ENCODE results near the gene PROM1. TPM values are rescaled to one million over a fixed set of nuclear protein-coding genes. Genes with fewer than 3 reads are reported as not detected.
A peak's percentile ranks its signal among the peaks of the same experiment; 100 is the strongest.

PROM1 gene
- total and polyA plus RNA-seq, 2 of the 4 experiments (the other 2 are of a cell fraction) = not detected

DNA sequence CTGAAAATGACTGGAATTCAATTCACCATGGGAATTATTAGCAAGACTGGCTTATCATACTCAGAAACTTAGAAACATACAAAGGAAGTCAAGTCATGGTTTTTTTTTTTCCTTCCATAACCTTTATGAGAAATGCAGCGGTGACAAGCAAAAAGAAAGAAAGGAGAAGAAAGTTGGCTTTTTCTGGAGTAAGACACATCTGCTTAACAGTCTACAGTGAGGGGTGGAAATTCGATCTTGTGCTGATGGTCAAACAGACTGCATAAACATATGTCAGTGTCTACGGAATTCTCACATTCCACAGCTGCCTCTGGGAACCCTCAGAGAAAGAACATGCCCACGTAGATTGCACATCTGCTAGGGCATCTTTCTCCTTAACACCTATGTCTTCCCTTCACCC lies 54.6 kb downstream of the PROM1 start:
- H2BK15ac ChIP-seq (ENCODE audit: low read depth, low read length) = peak overlapping the region; percentile 47; the same call in 1 of the 3 replicates
- no peak overlapping the region for H2BK20ac ChIP-seq (ENCODE audit: low read depth, low read length)
- POLR2A ChIA-PET (ENCODE audit: unreplicated experiment) = no interaction called here
- dilution Hi-C loops (cut with HindIII; ENCODE audit: low sequenced_read_pairs, unreplicated experiment) (no loop called here), in situ Hi-C loops (cut with MboI; ENCODE audit: low sequenced_read_pairs) (no loop called here), intact Hi-C loops (cut with micrococcal nuclease) (no loop called here)
- CTCF ChIA-PET = interaction anchor here (0.5 to 1.2 kb wide), 8 partner anchors 103 to 971 kb away, joined by 3 to 5 read pairs (median 4); no protein-coding TSS in a partner anchor
- H3K36me3 ChIP-seq (ENCODE audit: control insufficient read depth, insufficient read depth, low read length) = no peaks in the 10 kb centered on the region
- no TSS peak for BruUV-seq (replicated peaks)
- no peak overlapping the region for H3K9ac ChIP-seq (ENCODE audit: low read depth, low read length)
- H3K9me1 ChIP-seq (ENCODE audit: insufficient read depth, low read length) = no peaks in the 10 kb centered on the region
- no peaks in the 10 kb centered on the region for H4K20me1 ChIP-seq (ENCODE audit: insufficient read depth, low read length)
- no peak overlapping the region for H2AK5ac ChIP-seq (ENCODE audit: low read depth, low read length)
- H2AK9ac ChIP-seq (replicated peaks; ENCODE audit: low read depth, low read length, poor library complexity) = no peak overlapping the region
- peaks cover 3% of the 10 kb centered on the region; the same call in 1 of the 2 replicates for H3K4me1 ChIP-seq (ENCODE audit: control insufficient read depth, insufficient read depth, low read length)
- no peaks in the 10 kb centered on the region for H3K9me3 ChIP-seq (ENCODE audit: control insufficient read depth, insufficient read depth, low read length)
- no peaks in the 10 kb centered on the region for H3K79me1 ChIP-seq (ENCODE audit: low read depth in 1 of 2, low read length in 2 of 2)
- peak overlapping the region; percentile 58 for H2BK120ac ChIP-seq (ENCODE audit: low read depth, low read length)
- WGBS, 2 experiments (ENCODE audit: extremely low coverage in 2 of 2, insufficient read length in 1 of 2) = no CpG with 5 or more reads among the region's 4 CpGs
- peak overlapping the region; percentile 35; the same call in 1 of the 2 replicates for H3K56ac ChIP-seq (ENCODE audit: extremely low read depth, insufficient read depth, low read length)
- H3K27me3 ChIP-seq (ENCODE audit: control insufficient read depth, insufficient read depth, low read length) = peaks cover 10% of the 10 kb centered on the region
- no peak overlapping the region for H3K23ac ChIP-seq (ENCODE audit: low read depth, low read length)
- DNase-seq = peak; percentile 79
- H3K27ac ChIP-seq (ENCODE audit: insufficient read depth, low read length) = no peak overlapping the region
- TF ChIP-seq MAZ (IDR thresholded peaks at IDR 0.05; ENCODE audit: borderline replicate concordance, low read depth, low read length) (0 out of 2 replicates have a peak, but pooled peaks have one; percentile 21), CEBPB (IDR thresholded peaks at IDR 0.05; ENCODE audit: low read depth, low read length) (no peak)
- H3K14ac ChIP-seq (replicated peaks; ENCODE audit: low read depth, low read length) = no peak overlapping the region
- no peak overlapping the region for H4K8ac ChIP-seq (ENCODE audit: low read depth in 2 of 2, low read length in 2 of 2)
- H2BK5ac ChIP-seq (ENCODE audit: low read depth, low read length, poor library complexity, severe bottlenecking) = peak overlapping the region; percentile 60
- H4K91ac ChIP-seq (ENCODE audit: insufficient read depth, low read depth, low read length) = no peak overlapping the region
- ATAC-seq (ENCODE audit: low read depth) = peak; percentile 76
- H2AFZ ChIP-seq (replicated peaks; ENCODE audit: low read length, poor library complexity) = no peak overlapping the region
- no peak overlapping the region for H4K5ac ChIP-seq (ENCODE audit: low read depth, low read length)
- H3K4ac ChIP-seq (ENCODE audit: low read depth, low read length) = no peak overlapping the region
- no peak overlapping the region for H3K4me3 ChIP-seq (ENCODE audit: insufficient read depth, low read depth, low read length)
- peak overlapping the region; percentile 28 for H3K4me2 ChIP-seq (ENCODE audit: low read depth, low read length)
- H3K18ac ChIP-seq (ENCODE audit: low read depth, low read length) = peak overlapping the region; percentile 60; the same call in 1 of the 2 replicates
